ENCODE data around the gene ANKRD39. TPM values are rescaled to one million over a fixed set of nuclear protein-coding genes. Genes with fewer than 3 reads are reported as not detected.

The ANKRD39 gene
- total RNA-seq, 1 donor from 2014 or later, result 25.7 TPM

DNA sequence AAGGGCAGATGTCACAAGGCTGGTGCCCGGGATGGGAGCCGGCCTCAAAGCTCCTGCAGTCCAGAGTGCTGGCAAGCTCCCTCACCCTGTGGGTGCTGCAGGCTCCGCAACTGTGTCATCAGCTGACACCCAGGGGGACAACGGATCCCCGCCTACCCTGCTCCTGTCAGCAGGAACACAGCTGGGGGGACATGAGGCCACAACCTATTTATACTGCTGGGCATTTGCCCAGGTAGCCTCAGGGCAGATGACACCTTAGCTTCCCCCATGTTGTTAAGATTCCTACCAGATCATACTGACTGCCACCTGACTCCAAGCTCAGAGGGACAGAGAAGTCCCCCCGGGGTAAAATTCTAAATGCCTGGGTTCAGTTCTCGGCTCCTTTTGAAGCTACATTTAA is 15.2 kb downstream of the ANKRD39 start:
- Mint-ChIP-seq H3K9me3 (ENCODE audit: unreplicated experiment) (peaks cover 11% of the 10 kb centered on the region), H3K27me3 (ENCODE audit: unreplicated experiment) (peaks cover under 1% of the 10 kb centered on the region), H3K36me3 (ENCODE audit: unreplicated experiment) (no peaks in the 10 kb centered on the region), H3K4me3 (ENCODE audit: unreplicated experiment) (no peak overlapping the region), H3K4me1 (ENCODE audit: low read depth, unreplicated experiment) (peaks cover 22% of the 10 kb centered on the region), H3K27ac (ENCODE audit: unreplicated experiment) (no peak overlapping the region)
- TF ChIP-seq, protein P1, sequence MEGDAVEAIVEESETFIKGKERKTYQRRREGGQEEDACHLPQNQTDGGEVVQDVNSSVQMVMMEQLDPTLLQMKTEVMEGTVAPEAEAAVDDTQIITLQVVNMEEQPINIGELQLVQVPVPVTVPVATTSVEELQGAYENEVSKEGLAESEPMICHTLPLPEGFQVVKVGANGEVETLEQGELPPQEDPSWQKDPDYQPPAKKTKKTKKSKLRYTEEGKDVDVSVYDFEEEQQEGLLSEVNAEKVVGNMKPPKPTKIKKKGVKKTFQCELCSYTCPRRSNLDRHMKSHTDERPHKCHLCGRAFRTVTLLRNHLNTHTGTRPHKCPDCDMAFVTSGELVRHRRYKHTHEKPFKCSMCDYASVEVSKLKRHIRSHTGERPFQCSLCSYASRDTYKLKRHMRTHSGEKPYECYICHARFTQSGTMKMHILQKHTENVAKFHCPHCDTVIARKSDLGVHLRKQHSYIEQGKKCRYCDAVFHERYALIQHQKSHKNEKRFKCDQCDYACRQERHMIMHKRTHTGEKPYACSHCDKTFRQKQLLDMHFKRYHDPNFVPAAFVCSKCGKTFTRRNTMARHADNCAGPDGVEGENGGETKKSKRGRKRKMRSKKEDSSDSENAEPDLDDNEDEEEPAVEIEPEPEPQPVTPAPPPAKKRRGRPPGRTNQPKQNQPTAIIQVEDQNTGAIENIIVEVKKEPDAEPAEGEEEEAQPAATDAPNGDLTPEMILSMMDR (IDR thresholded peaks at IDR 0.05; ENCODE audit: partially characterized antibody, unreplicated experiment), result no peak
- DNase-seq, result no peak

DNA sequence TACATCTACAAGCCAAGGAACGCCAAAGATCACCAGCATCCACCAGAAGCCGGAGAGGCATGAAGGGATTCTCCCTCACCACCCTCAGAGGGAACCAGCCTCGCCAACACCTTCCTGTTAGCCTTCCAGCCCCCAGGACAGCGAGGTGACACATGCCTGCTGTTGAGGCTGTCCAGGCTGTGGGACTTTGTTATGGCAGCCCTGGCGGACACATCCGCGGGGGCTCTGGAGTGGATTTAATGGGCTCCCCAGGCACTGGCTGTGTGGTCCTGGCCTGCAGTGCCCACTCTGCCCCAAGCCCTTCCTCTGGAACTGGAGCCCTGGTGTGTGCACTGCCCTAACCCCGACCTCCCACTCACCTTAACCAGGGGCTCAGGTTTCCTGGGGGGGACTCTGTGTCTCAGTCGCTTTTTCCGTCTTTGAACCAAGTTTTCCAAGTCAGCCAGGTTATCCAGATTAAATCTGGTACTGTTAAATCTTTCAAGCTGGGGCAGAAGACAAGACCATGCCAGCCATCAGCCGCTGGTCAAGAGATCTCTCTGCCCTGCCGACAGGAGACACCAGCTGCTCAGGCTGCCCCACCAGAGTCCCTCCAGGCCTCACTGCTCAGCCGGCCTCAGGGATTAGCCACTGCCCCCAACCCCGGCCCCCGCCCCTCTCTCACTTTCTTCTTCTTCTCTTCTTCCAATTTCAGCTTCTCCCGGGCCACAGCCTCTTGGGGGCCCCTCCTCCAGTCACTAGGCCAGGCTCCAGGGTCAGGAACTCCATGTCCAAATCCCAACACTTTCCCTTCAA is 15.9 kb downstream of the ANKRD39 start:
- Mint-ChIP-seq H3K36me3 (ENCODE audit: unreplicated experiment) (no peaks in the 10 kb centered on the region), H3K4me3 (ENCODE audit: unreplicated experiment) (no peak overlapping the region), H3K27ac (ENCODE audit: unreplicated experiment) (no peak overlapping the region), H3K27me3 (ENCODE audit: unreplicated experiment) (peaks cover 3% of the 10 kb centered on the region), H3K9me3 (ENCODE audit: unreplicated experiment) (peaks cover 13% of the 10 kb centered on the region), H3K4me1 (ENCODE audit: low read depth, unreplicated experiment) (peaks cover 19% of the 10 kb centered on the region)
- DNase-seq, result no peak
- TF ChIP-seq, protein P1 (IDR thresholded peaks at IDR 0.05; ENCODE audit: partially characterized antibody, unreplicated experiment), result no peak

DNA sequence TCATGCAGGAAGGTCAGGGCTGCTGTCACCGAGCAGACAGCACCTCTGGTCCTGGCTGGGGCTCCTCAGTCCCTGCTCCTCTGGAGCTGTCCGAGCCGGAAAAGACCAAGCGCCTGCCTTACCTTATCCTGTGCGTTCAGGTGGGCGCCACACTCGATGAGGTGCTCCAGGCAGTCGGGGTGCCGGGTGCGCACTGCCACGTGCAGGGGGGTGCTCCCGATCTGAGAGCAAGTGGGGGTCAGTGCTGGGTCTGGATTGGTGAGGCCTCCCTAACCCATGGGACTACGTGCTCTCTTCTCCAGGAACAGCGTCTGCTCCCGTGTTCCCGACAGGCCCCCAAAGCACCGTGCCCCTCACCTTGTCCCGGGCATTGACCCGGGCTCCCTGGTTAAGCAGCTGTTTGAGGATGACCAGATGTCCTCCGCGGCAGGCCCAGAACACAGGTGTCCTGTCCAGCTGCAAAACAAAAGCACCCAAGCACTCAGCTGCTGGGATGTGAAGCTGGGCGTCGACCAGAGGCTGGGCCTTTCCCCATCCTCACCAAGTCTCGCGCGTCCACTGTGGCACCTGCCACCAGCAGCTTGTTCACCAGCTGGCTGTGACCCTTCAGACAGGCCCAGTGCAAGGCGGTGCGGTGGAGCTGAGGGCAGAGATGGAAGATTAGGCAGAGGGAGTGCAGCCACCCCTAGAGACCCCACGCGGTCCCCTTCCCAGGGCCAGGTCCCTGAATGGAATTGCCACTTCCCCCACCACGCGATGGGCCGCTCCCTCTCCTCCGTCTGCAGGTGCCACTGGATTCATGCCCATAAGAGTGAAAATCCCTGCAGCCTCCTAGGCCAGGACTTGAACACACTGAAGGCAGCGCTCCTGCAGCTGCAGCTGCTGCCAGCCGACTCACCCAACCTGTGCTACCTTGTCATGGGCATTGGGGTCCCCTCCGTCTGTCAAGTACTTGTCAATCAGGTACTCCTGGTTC is 17.7 kb downstream of the ANKRD39 start:
- DNase-seq, result peak; percentile 30
- Mint-ChIP-seq H3K36me3 (ENCODE audit: unreplicated experiment) (no peaks in the 10 kb centered on the region), H3K9me3 (ENCODE audit: unreplicated experiment) (peaks cover 13% of the 10 kb centered on the region), H3K4me1 (ENCODE audit: low read depth, unreplicated experiment) (peaks cover 19% of the 10 kb centered on the region), H3K27me3 (ENCODE audit: unreplicated experiment) (peaks cover 3% of the 10 kb centered on the region), H3K27ac (ENCODE audit: unreplicated experiment) (peak overlapping the region; percentile 43), H3K4me3 (ENCODE audit: unreplicated experiment) (no peak overlapping the region)
- TF ChIP-seq, protein P1 (IDR thresholded peaks at IDR 0.05; ENCODE audit: partially characterized antibody, unreplicated experiment), result no peak

DNA sequence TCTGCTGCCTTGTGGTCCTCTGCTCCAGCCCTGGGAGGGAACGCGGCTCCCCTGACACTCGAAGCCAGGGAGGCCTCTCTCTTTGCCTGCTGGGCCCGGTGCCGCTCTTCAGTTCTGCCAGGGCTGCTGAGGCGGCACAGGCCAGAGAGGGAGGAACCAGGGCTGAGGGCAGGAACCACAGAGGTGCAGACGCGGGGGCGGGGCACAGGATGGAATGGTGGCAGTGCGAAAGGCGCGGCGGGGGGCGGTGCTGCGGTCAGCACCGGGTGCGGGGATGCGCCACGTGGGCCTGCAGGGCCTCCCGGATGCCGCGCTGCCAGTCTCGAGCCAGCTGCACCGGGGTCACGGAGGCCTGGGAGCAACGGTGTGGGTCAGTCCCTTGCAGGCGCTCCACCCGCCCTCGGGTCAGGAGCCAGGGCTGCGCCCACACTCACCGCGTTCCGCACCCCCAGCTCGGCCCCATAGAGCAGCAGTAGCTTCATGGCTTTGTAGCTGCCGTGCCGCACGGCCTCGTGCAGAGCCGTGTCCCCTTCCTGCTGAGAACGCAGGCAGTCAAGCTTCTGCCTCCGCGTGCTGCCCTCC is 18.4 kb downstream of the ANKRD39 start:
- TF ChIP-seq, protein P1 (IDR thresholded peaks at IDR 0.05; ENCODE audit: partially characterized antibody, unreplicated experiment), result no peak
- peak; percentile 26 for DNase-seq
- Mint-ChIP-seq H3K27ac (ENCODE audit: unreplicated experiment) (no peak overlapping the region), H3K4me1 (ENCODE audit: low read depth, unreplicated experiment) (peaks cover 19% of the 10 kb centered on the region), H3K9me3 (ENCODE audit: unreplicated experiment) (peaks cover 16% of the 10 kb centered on the region), H3K27me3 (ENCODE audit: unreplicated experiment) (peaks cover 3% of the 10 kb centered on the region), H3K36me3 (ENCODE audit: unreplicated experiment) (no peaks in the 10 kb centered on the region), H3K4me3 (ENCODE audit: unreplicated experiment) (no peak overlapping the region)

Measured in glutamatergic neuron (in vitro differentiated cells).